IgD-negative memory B cell (primary cell): Measurements from ENCODE around the gene GABBR1. TPM values are rescaled to one million over a fixed set of nuclear protein-coding genes. Genes with fewer than 3 reads are reported as not detected.
A peak's percentile ranks its signal among the peaks of the same experiment; 100 is the strongest.

Experiments used
- H3K27ac Mint-ChIP-seq, 3 donors: one replicate each; pipeline ENCODE4 v1.8.0; 2020 to 2022; ENCODE audit warnings: mild to moderate bottlenecking in 3 of 3, mixed read lengths in 3 of 3, moderate library complexity in 1 of 3
- H3K27me3 Mint-ChIP-seq: one replicate; pipeline ENCODE4 v1.8.0; 2021; ENCODE audit warnings: mixed read lengths
- H3K36me3 Mint-ChIP-seq: one replicate; pipeline ENCODE4 v1.8.0; 2020; ENCODE audit warnings: mild to moderate bottlenecking, mixed read lengths
- H3K4me1 Mint-ChIP-seq, 3 donors: one replicate each; pipeline ENCODE4 v1.8.0; 2020 to 2022; ENCODE audit warnings: mixed read lengths in 3 of 3, mild to moderate bottlenecking in 1 of 3
- H3K4me3 Mint-ChIP-seq, 4 donors: one replicate each; pipeline ENCODE4 v1.8.0; 2020 to 2022; ENCODE audit warnings: mild to moderate bottlenecking in 4 of 4, mixed read lengths in 4 of 4, moderate library complexity in 3 of 4
- H3K9me3 Mint-ChIP-seq, 3 donors: one replicate each; pipeline ENCODE4 v1.8.0; 2020 to 2021; ENCODE audit warnings: mixed read lengths in 3 of 3, mild to moderate bottlenecking in 1 of 3
- polyA plus RNA-seq: library from polyadenylated mRNA; unstranded; fragments of 300-500 nt; fragmentation: Illumina TruSeq; gene quantifications from one replicate; pipeline ENCODE4 v1.2.3, GENCODE V29; 2021

GABBR1 gene
- polyA plus RNA-seq, 1 donor from 2014 or later, result 6.8 TPM

DNA sequence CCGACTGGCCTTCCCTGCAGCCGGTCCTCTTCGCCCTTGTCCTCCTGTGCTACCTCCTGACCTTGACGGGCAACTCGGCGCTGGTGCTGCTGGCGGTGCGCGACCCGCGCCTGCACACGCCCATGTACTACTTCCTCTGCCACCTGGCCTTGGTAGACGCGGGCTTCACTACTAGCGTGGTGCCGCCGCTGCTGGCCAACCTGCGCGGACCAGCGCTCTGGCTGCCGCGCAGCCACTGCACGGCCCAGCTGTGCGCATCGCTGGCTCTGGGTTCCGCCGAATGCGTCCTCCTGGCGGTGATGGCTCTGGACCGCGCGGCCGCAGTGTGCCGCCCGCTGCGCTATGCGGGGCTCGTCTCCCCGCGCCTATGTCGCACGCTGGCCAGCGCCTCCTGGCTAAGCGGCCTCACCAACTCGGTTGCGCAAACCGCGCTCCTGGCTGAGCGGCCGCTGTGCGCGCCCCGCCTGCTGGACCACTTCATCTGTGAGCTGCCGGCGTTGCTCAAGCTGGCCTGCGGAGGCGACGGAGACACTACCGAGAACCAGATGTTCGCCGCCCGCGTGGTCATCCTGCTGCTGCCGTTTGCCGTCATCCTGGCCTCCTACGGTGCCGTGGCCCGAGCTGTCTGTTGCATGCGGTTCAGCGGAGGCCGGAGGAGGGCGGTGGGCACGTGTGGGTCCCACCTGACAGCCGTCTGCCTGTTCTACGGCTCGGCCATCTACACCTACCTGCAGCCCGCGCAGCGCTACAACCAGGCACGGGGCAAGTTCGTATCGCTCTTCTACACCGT lies 79.5 kb downstream of the GABBR1 start:
- Mint-ChIP-seq H3K4me3 (peak overlapping the region; percentile 88 to 98 (median 92)), H3K27ac (peak overlapping the region in 1 of 3 donors; percentile 12), H3K27me3 (peaks cover 43% of the 10 kb centered on the region), H3K36me3 (no peaks in the 10 kb centered on the region), H3K4me1 (peaks cover 1 to 12% (median 5%) of the 10 kb centered on the region in 3 donors), H3K9me3 (peaks cover 0 to 2% (median 0%) of the 10 kb centered on the region in 3 donors)

DNA sequence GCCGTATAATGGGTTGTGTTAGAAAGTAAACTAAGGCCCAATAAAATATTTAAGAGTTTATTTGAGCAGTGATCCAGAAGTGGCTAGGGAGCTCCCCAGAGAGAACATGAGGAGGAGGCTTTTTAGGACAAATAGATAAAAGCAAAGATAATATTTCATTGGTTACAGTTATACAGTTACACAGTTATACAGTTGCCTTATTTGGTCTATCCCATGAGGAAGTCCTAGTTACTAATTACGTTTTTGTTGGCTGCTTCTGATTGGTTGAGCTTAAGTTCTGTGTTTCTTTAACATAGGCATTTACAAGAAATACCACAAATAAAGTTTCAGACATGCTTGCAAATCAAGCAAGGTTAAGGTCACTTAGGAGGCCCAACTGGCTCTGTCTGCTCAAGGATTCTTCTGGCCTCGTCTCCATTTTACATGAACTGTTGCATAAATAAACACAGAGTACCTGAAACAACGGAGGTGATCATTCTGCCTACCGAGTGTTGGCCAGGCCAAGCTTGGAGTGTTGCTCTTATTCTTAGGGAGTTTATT lies 80.4 kb downstream of the GABBR1 start:
- H3K27me3 Mint-ChIP-seq, result peaks cover 40% of the 10 kb centered on the region
- no peaks in the 10 kb centered on the region for H3K36me3 Mint-ChIP-seq
- peak overlapping the region; percentile 88 to 98 (median 92) for H3K4me3 Mint-ChIP-seq
- H3K27ac Mint-ChIP-seq, result peak overlapping the region in 1 of 3 donors; percentile 12
- peaks cover 1 to 12% (median 5%) of the 10 kb centered on the region in 3 donors for H3K4me1 Mint-ChIP-seq
- peaks cover 0 to 2% (median 0%) of the 10 kb centered on the region in 3 donors for H3K9me3 Mint-ChIP-seq

DNA sequence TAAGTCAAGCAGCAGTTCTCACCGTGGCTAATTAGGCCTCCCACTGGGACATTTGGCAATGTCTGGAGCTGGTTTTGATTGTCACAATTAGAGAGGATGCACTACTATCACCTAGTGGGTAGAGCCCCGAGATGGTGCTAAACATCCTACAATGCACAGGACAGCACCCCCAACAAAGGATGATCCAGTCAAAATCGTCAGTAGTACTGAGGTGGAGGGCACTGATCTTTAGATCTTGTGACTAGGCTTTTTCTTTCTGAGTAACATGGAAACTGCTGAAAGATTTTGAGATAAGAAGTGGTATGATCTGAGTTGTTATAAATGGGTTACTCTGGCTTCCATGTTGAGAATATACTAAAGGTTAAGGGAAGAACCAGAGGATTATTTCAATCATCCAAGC lies 85.4 kb downstream of the GABBR1 start:
- Mint-ChIP-seq H3K27ac (no peak overlapping the region), H3K27me3 (peaks cover 17% of the 10 kb centered on the region), H3K4me1 (peaks cover 0 to 3% (median under 1%) of the 10 kb centered on the region in 3 donors), H3K36me3 (peaks cover 2% of the 10 kb centered on the region), H3K9me3 (peaks cover 0 to 3% (median 0%) of the 10 kb centered on the region in 3 donors), H3K4me3 (no peak overlapping the region)

DNA sequence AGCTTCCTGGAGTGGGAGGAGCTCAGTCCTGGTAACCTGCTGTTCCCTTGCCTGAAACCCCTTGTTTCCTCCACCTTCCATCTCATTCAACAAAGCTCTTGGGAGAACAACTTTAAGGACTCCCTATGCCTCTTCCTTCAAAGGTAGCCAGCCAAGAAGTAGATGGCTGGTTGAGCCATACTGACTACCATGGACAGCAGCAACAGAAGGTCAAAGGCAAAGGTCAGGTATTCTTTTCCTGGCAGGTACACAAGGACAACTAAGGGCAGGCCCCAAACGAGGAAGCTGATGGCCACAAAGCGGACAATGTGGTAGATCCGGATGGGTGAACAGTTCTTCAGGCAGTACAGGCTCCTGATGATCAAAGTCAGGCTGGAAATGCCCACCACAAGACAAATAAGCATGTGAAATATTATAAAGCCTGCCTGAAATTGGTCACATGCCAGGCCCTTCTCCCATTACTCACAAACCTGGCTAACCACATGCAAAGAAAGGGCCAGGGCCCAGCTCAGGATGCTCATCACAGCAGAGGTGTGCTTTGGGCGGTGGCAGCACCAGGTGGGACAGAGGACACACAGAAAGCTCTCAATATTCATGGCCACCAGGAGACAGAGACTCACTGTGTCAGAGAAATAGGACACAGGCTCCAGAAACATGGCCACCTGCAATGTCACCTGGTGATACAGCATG lies 95.1 kb downstream of the GABBR1 start:
- H3K9me3 Mint-ChIP-seq, result no peaks in the 10 kb centered on the region
- peak overlapping the region in 1 of 3 donors; percentile 11 for H3K27ac Mint-ChIP-seq
- H3K4me3 Mint-ChIP-seq, result no peak overlapping the region
- H3K4me1 Mint-ChIP-seq, result no peaks in the 10 kb centered on the region
- H3K36me3 Mint-ChIP-seq, result peaks cover 3% of the 10 kb centered on the region
- peaks cover 14% of the 10 kb centered on the region for H3K27me3 Mint-ChIP-seq

DNA sequence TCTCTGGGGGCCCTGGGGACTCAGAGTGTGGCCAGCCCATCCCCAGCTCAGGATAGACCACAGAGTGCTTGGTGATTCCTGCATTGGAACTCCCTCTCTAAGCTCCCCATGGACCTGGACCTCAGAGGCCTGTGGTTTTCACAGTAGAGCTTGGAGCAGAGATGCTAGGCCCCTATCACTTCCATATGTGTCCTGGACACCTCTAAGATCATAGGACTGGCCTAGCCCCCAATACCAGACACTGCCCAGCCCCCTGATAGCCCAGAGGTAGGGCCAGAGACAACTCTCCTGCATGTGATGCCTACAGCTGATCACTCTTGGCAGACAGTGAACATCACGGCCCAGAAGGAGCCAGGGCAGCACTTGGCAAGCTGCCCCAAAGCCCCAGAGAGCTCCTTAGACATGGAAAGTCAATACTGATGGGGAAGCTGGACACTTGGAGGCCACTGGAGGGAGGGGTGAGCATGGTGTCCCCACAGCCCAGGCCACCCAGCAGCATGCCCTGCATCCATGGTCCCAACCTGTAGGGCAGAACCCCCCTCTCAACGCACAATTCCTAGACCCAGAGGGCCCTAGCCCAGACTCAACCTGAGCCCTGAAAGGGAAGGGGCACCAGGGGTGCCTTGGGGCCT lies 100.5 kb downstream of the GABBR1 start:
- no peak overlapping the region for H3K4me3 Mint-ChIP-seq

GRCh38 chr6:29531668-29532067 lies 101.3 kb downstream of the GABBR1 start:
- Mint-ChIP-seq H3K36me3 (peaks cover under 1% of the 10 kb centered on the region), H3K27me3 (no peaks in the 10 kb centered on the region), H3K9me3 (peaks cover 0 to 2% (median 0%) of the 10 kb centered on the region in 3 donors)

More for the DNA sequence above, 100.5 kb downstream of the GABBR1 start:
- H3K4me1 Mint-ChIP-seq, result no peaks in the 10 kb centered on the region
- H3K27me3 Mint-ChIP-seq, result no peaks in the 10 kb centered on the region
- peaks cover 2% of the 10 kb centered on the region for H3K36me3 Mint-ChIP-seq
- H3K27ac Mint-ChIP-seq, result no peak overlapping the region
- H3K9me3 Mint-ChIP-seq, result peaks cover 0 to 2% (median 0%) of the 10 kb centered on the region in 3 donors

GRCh38 chr6:29530671-29531310 lies 102.2 kb downstream of the GABBR1 start:
- peaks cover 0 to 2% (median 0%) of the 10 kb centered on the region in 3 donors for H3K9me3 Mint-ChIP-seq
- H3K36me3 Mint-ChIP-seq, result no peaks in the 10 kb centered on the region
- no peak overlapping the region for H3K4me3 Mint-ChIP-seq
- H3K27me3 Mint-ChIP-seq, result no peaks in the 10 kb centered on the region
- no peaks in the 10 kb centered on the region for H3K4me1 Mint-ChIP-seq
- H3K27ac Mint-ChIP-seq, result peak overlapping the region in 1 of 3 donors; percentile 73

More at GRCh38 chr6:29531668-29532067, 101.3 kb downstream of the GABBR1 start:
- no peaks in the 10 kb centered on the region for H3K4me1 Mint-ChIP-seq
- no peak overlapping the region for H3K4me3 Mint-ChIP-seq
- H3K27ac Mint-ChIP-seq, result no peak overlapping the region

- H3K4me1 Mint-ChIP-seq, result no peaks in the 10 kb centered on the region
- no peak overlapping the region for H3K4me3 Mint-ChIP-seq
- no peaks in the 10 kb centered on the region for H3K36me3 Mint-ChIP-seq
- H3K9me3 Mint-ChIP-seq, result peaks cover 0 to 2% (median 0%) of the 10 kb centered on the region in 3 donors
- H3K27me3 Mint-ChIP-seq, result no peaks in the 10 kb centered on the region
- H3K27ac Mint-ChIP-seq, result no peak overlapping the region
Observed at GRCh38 chr6:29529956-29530355, 103.0 kb downstream of the GABBR1 start.

GRCh38 chr6:29528988-29529560 lies 103.9 kb downstream of the GABBR1 start:
- no peak overlapping the region for H3K27ac Mint-ChIP-seq

GRCh38 chr6:29528300-29528931 lies 104.6 kb downstream of the GABBR1 start:
- no peak overlapping the region for H3K4me3 Mint-ChIP-seq
- H3K27me3 Mint-ChIP-seq, result peaks cover 5% of the 10 kb centered on the region
- H3K4me1 Mint-ChIP-seq, result no peaks in the 10 kb centered on the region
- H3K9me3 Mint-ChIP-seq, result peaks cover 0 to 2% (median 0%) of the 10 kb centered on the region in 3 donors
- H3K27ac Mint-ChIP-seq, result no peak overlapping the region
- no peaks in the 10 kb centered on the region for H3K36me3 Mint-ChIP-seq

More at GRCh38 chr6:29528988-29529560, 103.9 kb downstream of the GABBR1 start:
- Mint-ChIP-seq H3K27me3 (peaks cover 4% of the 10 kb centered on the region), H3K36me3 (no peaks in the 10 kb centered on the region), H3K9me3 (peaks cover 0 to 2% (median 0%) of the 10 kb centered on the region in 3 donors), H3K4me3 (no peak overlapping the region), H3K4me1 (no peaks in the 10 kb centered on the region)

DNA sequence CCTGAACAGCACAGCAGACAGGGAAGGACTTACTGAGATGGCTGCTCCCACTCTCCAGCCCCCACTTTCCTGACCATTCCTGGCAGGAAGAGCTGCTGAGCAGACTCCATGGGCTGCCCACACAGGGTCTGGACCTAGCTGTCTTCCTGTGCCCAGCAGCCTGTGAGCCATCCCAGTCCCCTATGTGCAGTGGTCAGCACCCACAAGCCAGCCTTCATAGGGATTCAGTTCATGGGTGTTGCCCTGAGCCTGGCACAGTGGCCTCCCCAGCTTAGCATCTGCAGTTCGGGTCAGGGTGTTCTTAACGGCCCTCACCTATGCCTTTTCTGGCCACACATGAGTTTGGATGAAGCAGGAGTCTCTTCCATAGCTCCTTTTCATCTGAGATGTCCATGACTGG lies 105.4 kb downstream of the GABBR1 start:
- H3K36me3 Mint-ChIP-seq, result no peaks in the 10 kb centered on the region
- no peaks in the 10 kb centered on the region for H3K4me1 Mint-ChIP-seq
- H3K4me3 Mint-ChIP-seq, result no peak overlapping the region
- no peak overlapping the region for H3K27ac Mint-ChIP-seq
- H3K9me3 Mint-ChIP-seq, result peaks cover 0 to 2% (median 2%) of the 10 kb centered on the region in 3 donors
- peaks cover 9% of the 10 kb centered on the region for H3K27me3 Mint-ChIP-seq

GRCh38 chr6:29527126-29527525 lies 105.9 kb downstream of the GABBR1 start:
- Mint-ChIP-seq H3K36me3 (no peaks in the 10 kb centered on the region), H3K4me1 (no peaks in the 10 kb centered on the region), H3K9me3 (peaks cover 0 to 2% (median 2%) of the 10 kb centered on the region in 3 donors), H3K4me3 (no peak overlapping the region), H3K27ac (no peak overlapping the region), H3K27me3 (peaks cover 9% of the 10 kb centered on the region)

DNA sequence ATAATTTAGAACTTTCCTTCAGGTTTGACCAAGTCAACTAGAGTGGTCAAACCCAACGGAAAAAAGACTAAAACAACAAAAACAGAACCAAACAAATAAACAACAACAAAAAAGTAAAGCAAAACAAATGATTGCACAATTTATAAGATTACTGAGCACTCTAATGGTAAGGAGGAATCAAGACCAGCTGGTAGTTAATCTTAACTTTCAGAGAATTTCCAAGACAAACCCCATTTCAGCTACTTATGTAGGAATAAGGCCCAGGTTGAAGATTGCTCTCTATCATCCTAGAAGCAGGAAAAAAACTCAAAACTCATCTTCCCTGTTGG lies 107.7 kb downstream of the GABBR1 start:
- Mint-ChIP-seq H3K4me3 (peak overlapping the region in 1 of 4 donors; percentile 30), H3K27ac (no peak overlapping the region), H3K4me1 (no peaks in the 10 kb centered on the region), H3K36me3 (no peaks in the 10 kb centered on the region), H3K27me3 (peaks cover 9% of the 10 kb centered on the region), H3K9me3 (peaks cover 0 to 2% (median 0%) of the 10 kb centered on the region in 3 donors)
